Ovary (tissue), 9 donors: ENCODE data around the gene CPT1B. TPM values are rescaled to one million over a fixed set of nuclear protein-coding genes. Genes with fewer than 3 reads are reported as not detected.

ENCODE experiments used
- DNase-seq, 5 donors: peaks; one replicate each; pipeline ENCODE4 v3.0.0-alpha.2; 2019 to 2020
- H3K27ac ChIP-seq, 2 donors: fragments of 200-600 bp; one replicate each; pipeline versions ENCODE4 v1.5.1 to v1.8.0; 2019 to 2022
- H3K27me3 ChIP-seq: fragments of 200-600 bp; one replicate; pipeline ENCODE4 v1.8.0; 2022
- H3K36me3 ChIP-seq: fragments of 200-600 bp; sonication (generic); one replicate; pipeline ENCODE4 v1.5.1; 2019
- H3K4me1 ChIP-seq: one replicate; pipeline ENCODE4 v1.8.1; 2013; ENCODE audit warnings: mild to moderate bottlenecking, moderate library complexity; ENCODE audit not compliant: insufficient read depth
- H3K4me3 ChIP-seq: fragments of 200-600 bp; sonication (generic); one replicate; pipeline ENCODE4 v1.5.1; 2017
- H3K9me3 ChIP-seq, 2 donors: fragments of 200-600 bp in 1 of 2; sonication (generic) in 1 of 2; one replicate each; pipeline versions ENCODE4 v1.5.1 to v1.8.1; 2013 to 2019; ENCODE audit warnings: mild to moderate bottlenecking in 1 of 2, moderate library complexity in 1 of 2
- CTCF ChIP-seq, 3 donors: fragments of 450-650 bp in 2 of 3; fragments of 200-600 bp in 1 of 3; IDR thresholded peaks; one replicate each; pipeline versions ENCODE4 v1.5.1 to v1.8.0; 2016 to 2022; ENCODE audit warnings: antibody characterized with exemption in 3 of 3, mild to moderate bottlenecking in 1 of 3
- EP300 ChIP-seq: sonication (generic); formaldehyde crosslinking; IDR thresholded peaks from one replicate; pipeline ENCODE4 v1.6.1; 2017; ENCODE audit warnings: antibody characterized with exemption
- POLR2A ChIP-seq: fragments of 450-650 bp; IDR thresholded peaks from one replicate; pipeline ENCODE4 v1.6.1; 2017; ENCODE audit warnings: antibody characterized with exemption, mild to moderate bottlenecking, moderate library complexity
- WGBS, 3 donors: extraction: QIAGEN DNeasy Blood & Tissue Kit in 1 of 3; methylation state at CpG; one replicate each; pipeline versions ENCODE4 v1.1.5 to v1.1.7; 2013 to 2017; 5-methylcytosine and 5-hydroxymethylcytosine counted together
- intact Hi-C, 4 donors: fragments of 100-400 bp; cut with DNase I; formaldehyde crosslinking; loops; one replicate each; pipeline versions ENCODE4 v1.11.0 to v1.15.1; 2022 to 2023
- polyA plus RNA-seq, 2 donors: library from polyadenylated mRNA; stranded (reverse); fragments of 200-250 nt in 1 of 2; fragments of 350-450 nt in 1 of 2; fragmentation: Illumina TruSeq in 1 of 2; extraction: RNeasy Lipid Tissue Mini Kit (QIAGEN cat#74804) in 1 of 2; gene quantifications; one replicate each; pipeline ENCODE4 v1.2.3, GENCODE V29; 2013 to 2014
- total RNA-seq, 7 donors: library from RNA; depleted of rRNA in 2 of 7; stranded (reverse); fragments of >200 nt in 2 of 7; fragmentation: NEBNext Ultra II Directional in 3 of 7; extraction: Animal tissue kit (Norgen Biotek cat#: 25700) in 3 of 7; gene quantifications; one replicate each; pipeline versions ENCODE4 v1.1.0 to v1.2.4, GENCODE V29; 2016 to 2023
- donor health status: DM: no; HTN: no; CAD: no; lungs with moderate emphysema.
- donor health status: DM: no; HTN: no; CAD: no.
- donor health status: Bipolar disorder and iron deficiency.
- donor health status: DM: yes; HTN: yes; CAD: no.
- donor health status: DM: no; HTN: no; CAD: no.
- donor health status: DM: yes; HTN: yes; CAD: no.

The CPT1B gene
- total and polyA plus RNA-seq, 9 donors, result 2.5 to 10.6 (median 4.4) TPM

DNA sequence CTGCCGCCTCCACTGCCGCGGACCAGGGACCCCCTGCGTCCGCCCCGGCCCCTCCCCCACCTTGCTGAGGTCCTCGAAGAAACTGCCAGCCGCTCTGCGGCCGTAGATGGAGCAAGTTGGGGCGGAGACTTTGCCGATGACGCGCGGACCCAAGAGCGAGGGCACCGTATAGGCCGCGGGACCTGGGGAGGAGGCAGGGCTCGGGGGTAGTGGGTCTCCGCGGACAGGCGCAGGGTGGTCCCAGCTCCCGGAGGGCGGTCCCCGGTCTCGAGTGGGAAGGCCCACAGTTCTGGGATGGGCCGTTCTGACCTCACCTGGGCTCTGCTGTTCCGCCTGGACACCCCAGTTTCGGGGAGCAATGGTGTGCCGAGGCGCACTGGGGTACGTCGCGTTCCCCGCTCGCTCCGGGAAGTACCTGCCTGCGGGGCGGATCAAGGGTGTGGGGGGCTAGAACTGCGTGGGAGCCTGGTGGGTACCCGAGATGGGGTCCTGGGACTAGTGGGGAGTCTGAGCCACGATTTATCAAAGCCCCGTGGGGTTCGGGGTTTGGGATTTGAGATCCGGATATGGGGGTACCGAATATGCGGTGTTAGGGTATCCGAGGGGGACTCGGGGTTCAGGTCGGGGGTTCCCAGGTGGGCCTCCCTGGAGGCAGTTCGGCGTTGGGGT lies 47.2 kb downstream of the CPT1B start:
- 3 to 6% (median 4%) methylated on average over 33 to 53 of the region's 53 CpGs for WGBS, 3 donors
- peak in 3 of 5 donors; percentile 49 to 72 (median 71) for DNase-seq
- Histone ChIP-seq H3K9me3 (no peaks in the 10 kb centered on the region), H3K4me1 (peaks cover 25% of the 10 kb centered on the region), H3K36me3 (no peaks in the 10 kb centered on the region), H3K27ac (peak overlapping the region in 1 of 2 donors; percentile 39), H3K4me3 (peak overlapping the region; percentile 37), H3K27me3 (peaks cover 6% of the 10 kb centered on the region)
- TF ChIP-seq EP300 (no peak), POLR2A (no peak), CTCF (IDR thresholded peaks at IDR 0.05) (no peak)
- intact Hi-C loops, result no loop called here

DNA sequence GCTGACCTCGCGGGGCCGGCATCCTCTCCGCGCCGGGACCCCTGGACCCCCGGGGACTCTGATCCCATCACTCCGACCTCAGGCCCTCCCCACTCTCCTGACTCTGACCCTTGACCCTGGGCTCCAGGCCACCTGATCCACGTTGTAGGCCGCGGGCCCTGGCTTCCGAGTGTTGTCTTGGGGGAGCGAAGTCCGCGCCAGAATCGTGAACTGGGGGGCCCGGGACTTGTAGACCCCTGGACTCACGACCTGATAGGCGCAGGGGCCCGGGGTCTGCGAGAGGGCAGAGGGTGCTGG lies 47.7 kb downstream of the CPT1B start:
- Histone ChIP-seq H3K4me3 (peak overlapping the region; percentile 37), H3K36me3 (no peaks in the 10 kb centered on the region), H3K9me3 (no peaks in the 10 kb centered on the region), H3K27ac (peak overlapping the region in 1 of 2 donors; percentile 39), H3K4me1 (peaks cover 25% of the 10 kb centered on the region), H3K27me3 (peaks cover 6% of the 10 kb centered on the region)
- intact Hi-C loops, result no loop called here
- WGBS, 3 donors, result 0 to 1% (median 1%) methylated on average over 17 to 21 of the region's 21 CpGs
- TF ChIP-seq CTCF (IDR thresholded peaks at IDR 0.05) (no peak), POLR2A (no peak), EP300 (no peak)
- peak in 3 of 5 donors; percentile 56 to 64 (median 61) for DNase-seq

GRCh38 chr22:50529897-50530579 lies 48.2 kb downstream of the CPT1B start, which contains the start of gene TYMP:
TYMP (minus strand) TSS chr22:50530012; CDS start chr22:50529709, 303 bp downstream.
- H3K27me3 ChIP-seq, result peaks cover 6% of the 10 kb centered on the region
- H3K36me3 ChIP-seq, result no peaks in the 10 kb centered on the region
- no peak for TF ChIP-seq POLR2A
- TF ChIP-seq CTCF (IDR thresholded peaks at IDR 0.05), result no peak
- TF ChIP-seq EP300, result no peak
- H3K4me1 ChIP-seq, result peaks cover 25% of the 10 kb centered on the region
- DNase-seq, result peak in 4 of 5 donors; percentile 58 to 72 (median 66)
- peak within 1 kb of the TSS in 1 of 2 donors; percentile 39 for H3K27ac ChIP-seq
- H3K4me3 ChIP-seq, result peak within 1 kb of the TSS; percentile 37
- intact Hi-C loops, result loop anchor here in 2 of 4 donors (10.0 kb wide), 2 partner anchors 275 to 285 kb away; partner anchors contain the start of genes HDAC10 (in 1 of the 2) and TUBGCP6 (in 1 of the 2)
- 1 to 2% (median 1%) methylated on average over 11 to 92 of the region's 92 CpGs for WGBS, 3 donors
- no peaks in the 10 kb centered on the region for H3K9me3 ChIP-seq

DNA sequence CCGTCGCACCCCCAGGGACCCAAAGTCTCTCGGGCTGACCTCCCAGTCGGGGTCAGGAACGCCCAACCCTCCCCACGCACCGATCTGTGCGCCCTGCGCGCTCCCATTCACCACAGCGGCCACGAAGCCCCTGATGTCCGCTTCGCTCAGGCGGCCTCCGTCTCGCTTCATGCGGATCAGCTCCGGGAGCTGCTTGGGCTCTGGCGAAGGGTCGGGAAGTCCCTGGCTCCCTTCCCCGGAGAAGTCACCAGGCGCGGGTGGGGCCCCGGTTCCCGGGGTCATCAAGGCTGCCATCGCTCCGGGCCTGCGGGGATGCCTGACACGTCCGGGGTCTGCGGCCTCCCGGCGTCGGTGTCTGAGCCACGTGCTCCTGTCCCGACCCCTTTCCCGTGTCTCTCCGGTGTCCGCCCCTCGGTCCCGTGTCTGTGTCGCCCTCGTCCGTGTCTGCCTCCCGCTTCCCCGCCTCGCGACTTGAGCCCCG lies 48.8 kb downstream of the CPT1B start:
- peak overlapping the region; percentile 37 for H3K4me3 ChIP-seq
- H3K27me3 ChIP-seq, result peaks cover 6% of the 10 kb centered on the region
- no peak for DNase-seq
- TF ChIP-seq POLR2A, result no peak
- TF ChIP-seq CTCF (IDR thresholded peaks at IDR 0.05), result no peak
- TF ChIP-seq EP300, result no peak
- intact Hi-C loops, result loop anchor here in 2 of 4 donors (10.0 kb wide), 2 partner anchors 275 to 285 kb away; partner anchors contain the start of genes HDAC10 (in 1 of the 2) and TUBGCP6 (in 1 of the 2)
- H3K4me1 ChIP-seq, result peaks cover 29% of the 10 kb centered on the region
- H3K9me3 ChIP-seq, result no peaks in the 10 kb centered on the region
- 3 to 6% (median 3%) methylated on average over 21 to 50 of the region's 50 CpGs for WGBS, 3 donors
- H3K27ac ChIP-seq, result no peak overlapping the region
- no peaks in the 10 kb centered on the region for H3K36me3 ChIP-seq
